HepG2 (cell line): ENCODE results near the gene CSMD2. TPM values are rescaled to one million over a fixed set of nuclear protein-coding genes. Genes with fewer than 3 reads are reported as not detected.

Source experiments
- ETV5 ChIP-seq: IDR thresholded peaks from 2 replicates; pipeline ENCODE4 v1.6.1; 2018; ENCODE audit warnings: missing biosample characterization, missing genetic modification reagents, inconsistent platforms, borderline replicate concordance
- MIER2 ChIP-seq: IDR thresholded peaks from 2 replicates; pipeline ENCODE4 v1.6.1; 2016; ENCODE audit warnings: missing biosample characterization, missing genetic modification reagents
- NR2F1 ChIP-seq, 2 experiments: fragments of 450-650 bp in 1 of 2; formaldehyde crosslinking in 1 of 2; IDR thresholded peaks; 2 replicates each; pipeline versions ENCODE4 v1.5.0 to v1.6.1; 2016 to 2020; ENCODE audit warnings: mild to moderate bottlenecking in 1 of 2, missing compliant biosample characterization in 1 of 2, missing genetic modification reagents in 1 of 2, moderate library complexity in 1 of 2
- PHF21A ChIP-seq: sonication (generic); formaldehyde crosslinking; IDR thresholded peaks from 2 replicates; pipeline ENCODE4 v1.5.0; 2020; ENCODE audit warnings: mild to moderate bottlenecking, missing genetic modification reagents
- ZNF841 ChIP-seq: sonication (generic); formaldehyde crosslinking; IDR thresholded peaks from 2 replicates; pipeline ENCODE4 v1.8.1; 2023; ENCODE audit warnings: missing genetic modification reagents, borderline replicate concordance
- ZSCAN31 ChIP-seq: sonication (generic); formaldehyde crosslinking; IDR thresholded peaks from 2 replicates; pipeline ENCODE4 v1.5.0; 2020; ENCODE audit warnings: low read depth, mild to moderate bottlenecking, missing genetic modification reagents
- polyA plus RNA-seq, 8 experiments: library from polyadenylated mRNA; depleted of rRNA in 3 of 8; stranded (reverse) in 7 of 8; unstranded in 1 of 8; fragments of >200 nt; fragmentation: Illumina TruSeq in 4 of 8; extraction: Trizol in 4 of 8; gene quantifications; 2 replicates each; pipeline versions ENCODE4 v1.2.1 to v1.2.3, GENCODE V29; 2011 to 2016; ENCODE audit warnings: low read depth in 4 of 8, missing spikeins in 1 of 8, mixed read lengths in 1 of 8; ENCODE audit not compliant: insufficient read depth in 1 of 8
- total RNA-seq, 5 experiments: library from RNA; depleted of rRNA; stranded (reverse); fragments of >200 nt; fragmentation: Illumina TruSeq; extraction: Trizol; gene quantifications; 2 replicates each; pipeline ENCODE4 v1.2.3, GENCODE V29; 2016; ENCODE audit warnings: low read depth in 1 of 5
- TF ChIP-seq, protein P1 (sequence below): sonication (generic); formaldehyde crosslinking; IDR thresholded peaks from 2 replicates; pipeline ENCODE4 v1.4.0; 2020; ENCODE audit warnings: missing genetic modification reagents, borderline replicate concordance
- TF ChIP-seq, protein P2 (sequence below): sonication (generic); formaldehyde crosslinking; IDR thresholded peaks from 2 replicates; pipeline ENCODE4 v1.4.0; 2020; ENCODE audit warnings: low read depth, missing genetic modification reagents
- TF ChIP-seq, protein P3 (sequence below): sonication (generic); formaldehyde crosslinking; IDR thresholded peaks from one replicate; pipeline ENCODE4 v1.5.1; 2020; ENCODE audit warnings: mild to moderate bottlenecking, missing genetic modification reagents; ENCODE audit errors: not compliant biosample characterization
- TF ChIP-seq, protein P4 (sequence below): sonication (generic); formaldehyde crosslinking; IDR thresholded peaks from 2 replicates; pipeline ENCODE4 v1.4.0; 2020; ENCODE audit warnings: mild to moderate bottlenecking, missing genetic modification reagents

The CSMD2 gene
- total and polyA plus RNA-seq, 2 of the 13 experiments (the other 11 are each of a cell fraction or from before 2014, with no cell fraction given): not detected

DNA sequence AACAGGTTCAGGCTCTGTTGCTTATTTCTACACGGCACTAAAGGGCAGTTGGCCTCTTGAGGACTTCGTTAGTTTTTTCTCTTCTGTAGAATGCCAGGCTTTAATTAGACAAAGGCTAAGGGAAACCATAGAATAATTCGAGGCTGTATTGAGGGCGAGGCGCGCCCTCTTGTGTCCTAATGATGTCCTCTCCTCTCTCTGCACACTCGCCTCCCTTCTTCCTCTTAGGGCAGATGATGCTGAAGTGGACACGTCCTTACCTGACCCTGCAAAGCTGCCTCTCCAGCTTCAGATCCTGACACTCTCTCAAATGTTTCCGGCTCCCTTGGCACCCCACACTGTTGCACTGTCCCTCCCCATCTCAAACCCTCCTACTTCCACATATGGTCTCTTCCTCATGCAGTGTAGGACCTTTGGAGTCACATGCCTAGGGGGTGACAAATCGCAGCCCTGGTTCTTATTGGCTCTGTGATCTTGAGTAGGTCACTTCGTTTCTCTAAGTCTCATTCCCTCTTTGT, 694.5 kb downstream of the CSMD2 start (continued):
- TF ChIP-seq, protein P1, sequence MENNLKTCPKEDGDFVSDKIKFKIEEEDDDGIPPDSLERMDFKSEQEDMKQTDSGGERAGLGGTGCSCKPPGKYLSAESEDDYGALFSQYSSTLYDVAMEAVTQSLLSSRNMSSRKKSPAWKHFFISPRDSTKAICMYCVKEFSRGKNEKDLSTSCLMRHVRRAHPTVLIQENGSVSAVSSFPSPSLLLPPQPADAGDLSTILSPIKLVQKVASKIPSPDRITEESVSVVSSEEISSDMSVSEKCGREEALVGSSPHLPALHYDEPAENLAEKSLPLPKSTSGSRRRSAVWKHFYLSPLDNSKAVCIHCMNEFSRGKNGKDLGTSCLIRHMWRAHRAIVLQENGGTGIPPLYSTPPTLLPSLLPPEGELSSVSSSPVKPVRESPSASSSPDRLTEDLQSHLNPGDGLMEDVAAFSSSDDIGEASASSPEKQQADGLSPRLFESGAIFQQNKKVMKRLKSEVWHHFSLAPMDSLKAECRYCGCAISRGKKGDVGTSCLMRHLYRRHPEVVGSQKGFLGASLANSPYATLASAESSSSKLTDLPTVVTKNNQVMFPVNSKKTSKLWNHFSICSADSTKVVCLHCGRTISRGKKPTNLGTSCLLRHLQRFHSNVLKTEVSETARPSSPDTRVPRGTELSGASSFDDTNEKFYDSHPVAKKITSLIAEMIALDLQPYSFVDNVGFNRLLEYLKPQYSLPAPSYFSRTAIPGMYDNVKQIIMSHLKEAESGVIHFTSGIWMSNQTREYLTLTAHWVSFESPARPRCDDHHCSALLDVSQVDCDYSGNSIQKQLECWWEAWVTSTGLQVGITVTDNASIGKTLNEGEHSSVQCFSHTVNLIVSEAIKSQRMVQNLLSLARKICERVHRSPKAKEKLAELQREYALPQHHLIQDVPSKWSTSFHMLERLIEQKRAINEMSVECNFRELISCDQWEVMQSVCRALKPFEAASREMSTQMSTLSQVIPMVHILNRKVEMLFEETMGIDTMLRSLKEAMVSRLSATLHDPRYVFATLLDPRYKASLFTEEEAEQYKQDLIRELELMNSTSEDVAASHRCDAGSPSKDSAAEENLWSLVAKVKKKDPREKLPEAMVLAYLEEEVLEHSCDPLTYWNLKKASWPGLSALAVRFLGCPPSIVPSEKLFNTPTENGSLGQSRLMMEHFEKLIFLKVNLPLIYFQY (CRISPR knock-in tag): no peak
- TF ChIP-seq, protein P2, sequence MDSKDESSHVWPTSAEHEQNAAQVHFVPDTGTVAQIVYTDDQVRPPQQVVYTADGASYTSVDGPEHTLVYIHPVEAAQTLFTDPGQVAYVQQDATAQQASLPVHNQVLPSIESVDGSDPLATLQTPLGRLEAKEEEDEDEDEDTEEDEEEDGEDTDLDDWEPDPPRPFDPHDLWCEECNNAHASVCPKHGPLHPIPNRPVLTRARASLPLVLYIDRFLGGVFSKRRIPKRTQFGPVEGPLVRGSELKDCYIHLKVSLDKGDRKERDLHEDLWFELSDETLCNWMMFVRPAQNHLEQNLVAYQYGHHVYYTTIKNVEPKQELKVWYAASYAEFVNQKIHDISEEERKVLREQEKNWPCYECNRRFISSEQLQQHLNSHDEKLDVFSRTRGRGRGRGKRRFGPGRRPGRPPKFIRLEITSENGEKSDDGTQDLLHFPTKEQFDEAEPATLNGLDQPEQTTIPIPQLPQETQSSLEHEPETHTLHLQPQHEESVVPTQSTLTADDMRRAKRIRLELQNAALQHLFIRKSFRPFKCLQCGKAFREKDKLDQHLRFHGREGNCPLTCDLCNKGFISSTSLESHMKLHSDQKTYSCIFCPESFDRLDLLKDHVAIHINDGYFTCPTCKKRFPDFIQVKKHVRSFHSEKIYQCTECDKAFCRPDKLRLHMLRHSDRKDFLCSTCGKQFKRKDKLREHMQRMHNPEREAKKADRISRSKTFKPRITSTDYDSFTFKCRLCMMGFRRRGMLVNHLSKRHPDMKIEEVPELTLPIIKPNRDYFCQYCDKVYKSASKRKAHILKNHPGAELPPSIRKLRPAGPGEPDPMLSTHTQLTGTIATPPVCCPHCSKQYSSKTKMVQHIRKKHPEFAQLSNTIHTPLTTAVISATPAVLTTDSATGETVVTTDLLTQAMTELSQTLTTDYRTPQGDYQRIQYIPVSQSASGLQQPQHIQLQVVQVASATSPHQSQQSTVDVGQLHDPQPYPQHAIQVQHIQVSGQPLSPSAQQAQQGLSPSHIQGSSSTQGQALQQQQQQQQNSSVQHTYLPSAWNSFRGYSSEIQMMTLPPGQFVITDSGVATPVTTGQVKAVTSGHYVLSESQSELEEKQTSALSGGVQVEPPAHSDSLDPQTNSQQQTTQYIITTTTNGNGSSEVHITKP (CRISPR knock-in tag): peak; percentile 25; the same call in 1 of the 2 replicates
- TF ChIP-seq, protein P3, sequence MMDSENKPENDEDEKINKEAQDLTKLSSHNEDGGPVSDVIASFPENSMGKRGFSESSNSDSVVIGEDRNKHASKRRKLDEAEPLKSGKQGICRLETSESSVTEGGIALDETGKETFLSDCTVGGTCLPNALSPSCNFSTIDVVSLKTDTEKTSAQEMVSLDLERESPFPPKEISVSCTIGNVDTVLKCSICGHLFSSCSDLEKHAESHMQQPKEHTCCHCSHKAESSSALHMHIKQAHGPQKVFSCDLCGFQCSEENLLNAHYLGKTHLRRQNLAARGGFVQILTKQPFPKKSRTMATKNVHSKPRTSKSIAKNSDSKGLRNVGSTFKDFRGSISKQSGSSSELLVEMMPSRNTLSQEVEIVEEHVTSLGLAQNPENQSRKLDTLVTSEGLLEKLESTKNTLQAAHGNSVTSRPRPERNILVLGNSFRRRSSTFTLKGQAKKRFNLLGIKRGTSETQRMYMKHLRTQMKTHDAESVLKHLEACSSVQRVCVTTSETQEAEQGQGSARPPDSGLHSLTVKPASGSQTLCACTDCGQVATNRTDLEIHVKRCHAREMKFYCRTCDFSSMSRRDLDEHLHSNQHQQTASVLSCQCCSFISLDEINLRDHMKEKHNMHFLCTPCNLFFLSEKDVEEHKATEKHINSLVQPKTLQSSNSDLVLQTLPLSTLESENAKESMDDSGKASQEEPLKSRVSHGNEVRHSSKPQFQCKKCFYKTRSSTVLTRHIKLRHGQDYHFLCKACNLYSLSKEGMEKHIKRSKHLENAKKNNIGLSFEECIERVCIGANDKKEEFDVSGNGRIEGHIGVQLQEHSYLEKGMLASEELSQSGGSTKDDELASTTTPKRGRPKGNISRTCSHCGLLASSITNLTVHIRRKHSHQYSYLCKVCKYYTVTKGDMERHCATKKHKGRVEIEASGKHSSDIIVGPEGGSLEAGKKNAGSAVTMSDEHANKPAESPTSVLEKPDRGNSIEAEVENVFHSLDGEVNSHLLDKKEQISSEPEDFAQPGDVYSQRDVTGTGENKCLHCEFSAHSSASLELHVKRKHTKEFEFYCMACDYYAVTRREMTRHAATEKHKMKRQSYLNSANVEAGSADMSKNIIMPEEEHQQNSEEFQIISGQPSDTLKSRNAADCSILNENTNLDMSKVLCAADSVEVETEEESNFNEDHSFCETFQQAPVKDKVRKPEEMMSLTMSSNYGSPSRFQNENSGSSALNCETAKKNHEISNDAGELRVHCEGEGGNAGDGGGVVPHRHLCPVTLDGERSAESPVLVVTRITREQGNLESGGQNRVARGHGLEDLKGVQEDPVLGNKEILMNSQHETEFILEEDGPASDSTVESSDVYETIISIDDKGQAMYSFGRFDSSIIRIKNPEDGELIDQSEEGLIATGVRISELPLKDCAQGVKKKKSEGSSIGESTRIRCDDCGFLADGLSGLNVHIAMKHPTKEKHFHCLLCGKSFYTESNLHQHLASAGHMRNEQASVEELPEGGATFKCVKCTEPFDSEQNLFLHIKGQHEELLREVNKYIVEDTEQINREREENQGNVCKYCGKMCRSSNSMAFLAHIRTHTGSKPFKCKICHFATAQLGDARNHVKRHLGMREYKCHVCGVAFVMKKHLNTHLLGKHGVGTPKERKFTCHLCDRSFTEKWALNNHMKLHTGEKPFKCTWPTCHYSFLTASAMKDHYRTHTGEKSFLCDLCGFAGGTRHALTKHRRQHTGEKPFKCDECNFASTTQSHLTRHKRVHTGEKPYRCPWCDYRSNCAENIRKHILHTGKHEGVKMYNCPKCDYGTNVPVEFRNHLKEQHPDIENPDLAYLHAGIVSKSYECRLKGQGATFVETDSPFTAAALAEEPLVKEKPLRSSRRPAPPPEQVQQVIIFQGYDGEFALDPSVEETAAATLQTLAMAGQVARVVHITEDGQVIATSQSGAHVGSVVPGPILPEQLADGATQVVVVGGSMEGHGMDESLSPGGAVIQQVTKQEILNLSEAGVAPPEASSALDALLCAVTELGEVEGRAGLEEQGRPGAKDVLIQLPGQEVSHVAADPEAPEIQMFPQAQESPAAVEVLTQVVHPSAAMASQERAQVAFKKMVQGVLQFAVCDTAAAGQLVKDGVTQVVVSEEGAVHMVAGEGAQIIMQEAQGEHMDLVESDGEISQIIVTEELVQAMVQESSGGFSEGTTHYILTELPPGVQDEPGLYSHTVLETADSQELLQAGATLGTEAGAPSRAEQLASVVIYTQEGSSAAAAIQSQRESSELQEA (CRISPR knock-in tag): no peak
- TF ChIP-seq ZNF841 (CRISPR knock-in tag) (no peak), NR2F1 (CRISPR knock-in tag; IDR thresholded peaks at IDR 0.05) (no peak), MIER2 (CRISPR knock-in tag) (peak; percentile 28; the same call in 1 of the 2 replicates), ETV5 (no peak), ZSCAN31 (CRISPR knock-in tag) (no peak), PHF21A (CRISPR knock-in tag) (no peak)
- TF ChIP-seq, protein P4, sequence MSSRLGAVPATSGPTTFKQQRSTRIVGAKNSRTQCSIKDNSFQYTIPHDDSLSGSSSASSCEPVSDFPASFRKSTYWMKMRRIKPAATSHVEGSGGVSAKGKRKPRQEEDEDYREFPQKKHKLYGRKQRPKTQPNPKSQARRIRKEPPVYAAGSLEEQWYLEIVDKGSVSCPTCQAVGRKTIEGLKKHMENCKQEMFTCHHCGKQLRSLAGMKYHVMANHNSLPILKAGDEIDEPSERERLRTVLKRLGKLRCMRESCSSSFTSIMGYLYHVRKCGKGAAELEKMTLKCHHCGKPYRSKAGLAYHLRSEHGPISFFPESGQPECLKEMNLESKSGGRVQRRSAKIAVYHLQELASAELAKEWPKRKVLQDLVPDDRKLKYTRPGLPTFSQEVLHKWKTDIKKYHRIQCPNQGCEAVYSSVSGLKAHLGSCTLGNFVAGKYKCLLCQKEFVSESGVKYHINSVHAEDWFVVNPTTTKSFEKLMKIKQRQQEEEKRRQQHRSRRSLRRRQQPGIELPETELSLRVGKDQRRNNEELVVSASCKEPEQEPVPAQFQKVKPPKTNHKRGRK: no peak
